Measurements from ENCODE around the gene MYO1E.

GRCh38 chr15:59407946-59408345 is 35.3 kb upstream of the MYO1E start:
- TF ChIP-seq POLR2A (IDR thresholded peaks at IDR 0.05), result no peak
- TF ChIP-seq, protein P1, sequence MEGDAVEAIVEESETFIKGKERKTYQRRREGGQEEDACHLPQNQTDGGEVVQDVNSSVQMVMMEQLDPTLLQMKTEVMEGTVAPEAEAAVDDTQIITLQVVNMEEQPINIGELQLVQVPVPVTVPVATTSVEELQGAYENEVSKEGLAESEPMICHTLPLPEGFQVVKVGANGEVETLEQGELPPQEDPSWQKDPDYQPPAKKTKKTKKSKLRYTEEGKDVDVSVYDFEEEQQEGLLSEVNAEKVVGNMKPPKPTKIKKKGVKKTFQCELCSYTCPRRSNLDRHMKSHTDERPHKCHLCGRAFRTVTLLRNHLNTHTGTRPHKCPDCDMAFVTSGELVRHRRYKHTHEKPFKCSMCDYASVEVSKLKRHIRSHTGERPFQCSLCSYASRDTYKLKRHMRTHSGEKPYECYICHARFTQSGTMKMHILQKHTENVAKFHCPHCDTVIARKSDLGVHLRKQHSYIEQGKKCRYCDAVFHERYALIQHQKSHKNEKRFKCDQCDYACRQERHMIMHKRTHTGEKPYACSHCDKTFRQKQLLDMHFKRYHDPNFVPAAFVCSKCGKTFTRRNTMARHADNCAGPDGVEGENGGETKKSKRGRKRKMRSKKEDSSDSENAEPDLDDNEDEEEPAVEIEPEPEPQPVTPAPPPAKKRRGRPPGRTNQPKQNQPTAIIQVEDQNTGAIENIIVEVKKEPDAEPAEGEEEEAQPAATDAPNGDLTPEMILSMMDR (IDR thresholded peaks at IDR 0.05), result no peak
